GM19043 (cell line): Measurements from ENCODE around the gene MLH3.
A peak's percentile ranks its signal among the peaks of the same experiment; 100 is the strongest.

Experiments used
- ATAC-seq: cut with Tn5 transposase; IDR thresholded peaks from one replicate; pipeline ENCODE4 v1.9.1; 2021; ENCODE audit warnings: low read depth; ENCODE audit not compliant: unreplicated experiment

Gene MLH3

GRCh38 chr14:75050852-75051555 lies at the start of gene MLH3:
TSS of gene MLH3 (minus strand) at chr14:75051467. CDS start at chr14:75049655, 1,812 bp downstream.
- ATAC-seq: peak; percentile 63

GRCh38 chr14:75098682-75099081 lies 47.4 kb upstream of the MLH3 start:
- ATAC-seq: no peak

GRCh38 chr14:75098212-75098611 lies 46.9 kb upstream of the MLH3 start:
- no peak for ATAC-seq

- no peak for ATAC-seq
These were observed 45.7 kb upstream of the MLH3 start for GRCh38 chr14:75096959-75097358.

GRCh38 chr14:75095690-75096089 lies 44.4 kb upstream of the MLH3 start:
- no peak for ATAC-seq

GRCh38 chr14:75094896-75095295 lies 43.6 kb upstream of the MLH3 start:
- ATAC-seq: no peak

GRCh38 chr14:75092698-75093097 lies 41.4 kb upstream of the MLH3 start:
- no peak for ATAC-seq

- no peak for ATAC-seq
These were observed 40.0 kb upstream of the MLH3 start for GRCh38 chr14:75091251-75091650.

GRCh38 chr14:75090353-75090752 lies 39.1 kb upstream of the MLH3 start:
- no peak for ATAC-seq

GRCh38 chr14:75088566-75089373 lies 37.5 kb upstream of the MLH3 start:
- ATAC-seq: no peak

- ATAC-seq: no peak
These were observed 36.9 kb upstream of the MLH3 start for GRCh38 chr14:75088153-75088552.

GRCh38 chr14:75084513-75084912 lies 33.2 kb upstream of the MLH3 start:
- ATAC-seq: no peak

GRCh38 chr14:75083271-75083670 lies 32.0 kb upstream of the MLH3 start:
- ATAC-seq: no peak

- no peak for ATAC-seq
These were observed 30.5 kb upstream of the MLH3 start for GRCh38 chr14:75081660-75082229.

- no peak for ATAC-seq
These were observed 28.3 kb upstream of the MLH3 start for GRCh38 chr14:75079521-75079920.

- no peak for ATAC-seq
These were observed 26.5 kb upstream of the MLH3 start for GRCh38 chr14:75077794-75078193.

- ATAC-seq: no peak
These were observed 19.1 kb upstream of the MLH3 start for GRCh38 chr14:75070383-75070782.

GRCh38 chr14:75069811-75070145 lies 18.5 kb upstream of the MLH3 start:
- no peak for ATAC-seq

- peak; percentile 68 for ATAC-seq
These were observed 18.0 kb upstream of the MLH3 start, which contains the start of gene ZC2HC1C for GRCh38 chr14:75069121-75069810. TSS of gene ZC2HC1C (plus strand) at chr14:75069641. CDS start at chr14:75070574, 933 bp downstream.

- ATAC-seq: no peak
These were observed 17.2 kb upstream of the MLH3 start for GRCh38 chr14:75068294-75069120.
